Activated gamma-delta T cell (primary cell): Measurements from ENCODE around the gene ZFTA.
"Not testable (repeated sequence)": the region's sequence is repeated elsewhere in the genome, so short reads cannot be mapped to it uniquely, and the experiment has no call there.

ENCODE experiments used
- DNase-seq: peaks from one replicate; lab custom pipeline; 2025; lab: John Stamatoyannopoulos, UW
- total RNA-seq, 2 donors: gene quantifications; one replicate each; lab custom pipeline; 2026; lab: John Stamatoyannopoulos, UW

Gene ZFTA
- total RNA-seq: 26.9 to 41.2 reads per million in 2 donors

DNA sequence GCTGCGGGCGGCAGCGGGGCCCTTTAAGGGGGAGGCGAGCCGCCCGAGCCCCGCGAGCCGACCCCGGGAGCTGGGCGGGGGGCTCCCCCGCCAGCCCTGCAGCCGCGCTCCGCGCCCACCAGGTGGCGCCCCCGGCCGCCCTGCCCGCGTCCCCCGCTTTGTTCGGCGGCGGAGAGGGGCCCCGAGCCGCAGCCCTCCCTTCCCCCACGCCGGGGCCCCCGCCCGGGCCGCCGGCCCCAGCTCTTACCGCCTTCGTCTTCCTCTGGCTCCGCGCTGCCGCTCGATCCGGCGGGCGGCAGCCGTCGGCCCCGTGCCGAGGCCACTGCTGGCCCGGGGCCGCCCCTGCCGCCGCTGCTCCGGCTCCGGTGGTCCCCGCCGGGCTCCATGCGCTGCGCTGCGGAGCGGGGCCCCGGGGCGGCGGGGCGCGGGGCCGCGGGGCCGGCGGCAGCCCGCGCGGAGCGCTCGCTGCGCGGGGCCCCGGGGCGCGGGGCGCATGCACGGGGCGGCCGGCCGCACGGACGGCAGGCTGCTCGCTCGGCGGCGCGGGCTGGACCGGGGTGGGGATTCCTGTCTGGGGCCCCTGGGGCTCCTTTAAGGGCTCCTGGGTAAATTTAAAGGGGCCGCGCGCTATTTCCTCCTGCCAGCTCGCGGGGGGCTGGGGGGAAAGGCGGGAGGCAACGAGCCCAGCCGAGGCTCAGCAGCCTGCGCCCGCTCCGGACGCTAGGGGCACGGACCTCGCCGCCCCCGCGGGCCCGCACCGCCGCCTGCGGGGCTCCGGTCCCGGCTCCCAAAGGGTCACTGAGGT is at the start of gene ZFTA:
Gene ZFTA, minus strand, starts transcription at position 539 of the 805 bp plus-strand sequence. Its CDS starts 153 bp downstream, at position 386.
- peak; percentile 45 for DNase-seq

DNA sequence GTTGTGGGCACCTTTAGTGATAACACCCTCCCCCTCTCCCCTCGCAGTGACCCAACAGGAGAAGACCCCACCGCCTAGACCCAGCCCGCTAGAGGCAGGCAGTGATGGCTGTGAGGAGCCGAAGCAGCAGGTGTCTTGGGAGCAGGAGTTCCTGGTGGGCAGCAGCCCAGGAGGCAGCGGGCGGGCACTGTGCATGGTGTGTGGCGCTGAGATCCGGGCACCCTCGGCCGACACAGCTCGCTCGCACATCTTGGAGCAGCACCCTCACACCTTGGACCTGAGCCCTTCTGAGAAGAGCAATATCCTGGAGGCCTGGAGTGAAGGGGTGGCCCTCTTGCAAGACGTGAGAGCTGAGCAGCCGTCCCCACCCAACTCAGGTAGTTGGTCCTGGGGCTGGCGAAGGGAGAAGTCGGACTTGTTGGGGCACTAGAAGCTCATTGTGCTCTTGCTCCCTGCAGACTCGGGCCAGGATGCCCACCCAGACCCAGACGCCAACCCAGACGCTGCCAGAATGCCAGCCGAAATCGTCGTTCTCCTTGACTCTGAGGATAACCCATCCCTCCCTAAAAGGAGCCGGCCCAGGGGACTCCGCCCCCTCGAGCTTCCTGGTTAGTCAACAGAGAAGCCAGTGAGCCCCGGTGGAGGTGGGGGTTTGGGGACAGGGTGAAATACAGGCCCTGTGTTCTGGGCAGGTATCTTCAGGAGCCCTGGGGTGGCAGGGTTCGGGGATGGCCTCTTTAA is 49.4 kb upstream of the ZFTA start:
- no peak for DNase-seq

DNA sequence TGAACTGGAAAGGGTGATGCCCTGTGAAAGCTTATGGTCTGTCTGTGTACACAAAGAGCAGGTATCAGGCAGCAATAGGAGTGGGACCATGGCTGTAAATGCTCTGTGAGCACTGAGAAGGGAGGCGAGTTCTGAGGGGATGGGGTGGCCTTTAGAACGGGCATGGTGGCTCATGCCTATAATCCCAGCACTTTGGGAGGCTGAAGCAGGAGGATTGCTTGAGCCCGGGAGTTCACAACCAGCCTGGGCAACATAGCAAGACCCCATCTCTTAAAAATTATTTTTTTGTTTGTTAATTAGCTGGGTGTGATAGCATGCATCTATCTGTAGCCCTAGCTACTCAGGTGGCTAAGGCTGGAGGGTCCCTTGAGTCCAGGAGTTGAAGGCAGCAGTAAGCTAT is 48.2 kb upstream of the ZFTA start:
- DNase-seq: no peak

DNA sequence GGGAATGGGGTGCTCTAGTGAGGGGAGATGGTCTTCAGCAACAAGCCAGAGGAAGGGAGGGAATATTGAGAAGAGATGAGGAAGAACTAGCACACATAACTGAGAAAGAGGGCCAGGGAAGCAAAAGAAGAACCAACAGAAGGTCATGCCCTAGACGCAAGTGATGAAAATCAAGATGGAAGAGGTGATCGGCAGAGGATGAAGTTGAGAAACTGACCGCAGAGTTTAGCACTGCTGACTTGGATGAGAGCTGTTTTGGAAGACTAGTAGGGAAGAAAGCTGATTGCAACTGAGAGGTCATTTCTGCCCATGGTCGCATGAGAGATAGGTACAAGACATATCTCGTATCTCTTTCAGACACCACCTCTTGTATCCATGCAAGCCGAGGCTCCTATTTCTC is 47.6 kb upstream of the ZFTA start:
- no peak for DNase-seq

DNA sequence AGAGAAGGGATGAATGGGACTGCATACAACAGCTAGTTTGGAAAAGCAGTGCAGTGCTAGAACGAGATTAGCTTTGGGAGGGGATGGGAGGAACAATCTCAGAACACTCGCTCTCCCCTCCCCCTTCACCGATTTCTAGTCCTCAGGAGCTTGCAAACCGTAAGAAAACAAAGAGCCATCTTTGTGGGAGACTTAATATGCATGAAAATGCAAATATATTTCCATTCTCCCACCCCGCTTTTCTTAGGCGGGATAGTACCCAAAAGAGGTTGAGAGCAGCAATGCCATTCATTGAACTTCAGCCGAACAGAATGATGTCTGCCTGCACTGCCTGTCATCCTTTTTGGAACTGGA is 45.8 kb upstream of the ZFTA start:
- no peak for DNase-seq

DNA sequence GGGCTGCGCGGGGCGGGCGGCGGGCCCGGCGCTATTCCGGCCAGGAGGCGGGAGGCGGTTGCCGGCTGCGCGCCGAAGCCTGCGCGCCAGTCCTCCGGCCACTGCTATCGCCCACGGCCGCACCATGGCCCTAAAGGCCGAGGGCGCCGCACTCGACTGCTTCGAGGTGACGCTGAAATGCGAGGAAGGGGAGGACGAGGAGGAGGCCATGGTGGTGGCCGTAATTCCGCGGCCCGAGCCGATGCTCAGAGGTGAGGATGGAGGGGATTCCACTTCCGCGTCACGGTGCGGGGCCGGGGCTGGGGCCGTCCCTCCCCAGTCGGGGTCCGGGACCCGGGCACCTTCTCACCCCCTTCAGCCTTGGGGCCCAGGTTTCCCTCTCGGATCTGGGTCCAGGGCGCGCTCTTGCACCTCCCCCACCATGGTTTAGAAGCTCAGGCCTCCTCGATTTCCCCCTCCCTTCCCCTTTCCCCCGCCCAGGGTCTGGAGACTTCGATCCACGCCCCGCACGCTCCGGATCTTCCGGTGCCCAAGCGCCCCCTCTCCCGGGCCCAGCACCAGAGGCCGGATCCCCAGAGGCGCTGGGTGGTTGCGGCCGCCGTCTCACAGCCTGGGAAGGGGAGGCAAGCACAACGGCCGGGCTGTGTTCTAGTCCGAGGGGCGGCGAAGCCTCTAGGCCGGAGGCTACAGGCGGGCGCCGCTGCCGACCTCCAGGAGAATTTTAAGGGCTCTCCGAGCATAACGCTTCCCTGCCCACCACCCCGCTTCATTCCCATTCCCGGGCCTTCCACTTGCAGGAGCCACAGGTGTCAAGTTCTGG is 45.2 kb upstream of the ZFTA start:
- peak; percentile 30 for DNase-seq

DNA sequence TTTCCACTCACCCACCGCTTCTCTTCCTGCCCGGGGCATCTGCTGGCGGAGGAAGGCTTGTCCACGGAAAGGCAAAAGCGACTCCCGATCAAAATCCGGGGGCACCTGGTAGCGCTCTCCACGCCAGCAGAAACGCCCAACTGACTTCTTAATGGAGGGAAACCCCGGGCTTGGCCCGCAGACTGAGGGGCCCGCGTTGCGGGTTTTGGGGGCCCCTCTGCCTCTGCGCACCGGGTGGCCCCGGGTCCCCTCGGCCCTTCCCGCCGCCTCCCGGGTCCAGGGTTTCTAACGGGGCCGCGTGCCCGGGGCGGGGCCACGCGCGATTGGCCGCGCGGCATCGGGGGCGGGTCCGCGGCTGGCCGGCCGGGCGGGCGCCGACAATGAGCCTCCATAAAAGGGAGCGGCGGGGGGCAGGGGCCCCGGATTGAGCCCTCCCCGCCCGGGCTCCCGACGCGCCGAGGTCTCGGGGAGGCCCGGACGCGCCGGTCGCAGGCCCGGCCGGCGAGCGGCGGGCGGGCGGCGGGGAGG is 44.5 kb upstream of the ZFTA start, which contains the start of gene SPINDOC:
Gene SPINDOC, plus strand, starts transcription at position 422 of the 528 bp plus-strand sequence. CDS start 231 bp downstream, outside the sequence.
- DNase-seq: peak; percentile 69

DNA sequence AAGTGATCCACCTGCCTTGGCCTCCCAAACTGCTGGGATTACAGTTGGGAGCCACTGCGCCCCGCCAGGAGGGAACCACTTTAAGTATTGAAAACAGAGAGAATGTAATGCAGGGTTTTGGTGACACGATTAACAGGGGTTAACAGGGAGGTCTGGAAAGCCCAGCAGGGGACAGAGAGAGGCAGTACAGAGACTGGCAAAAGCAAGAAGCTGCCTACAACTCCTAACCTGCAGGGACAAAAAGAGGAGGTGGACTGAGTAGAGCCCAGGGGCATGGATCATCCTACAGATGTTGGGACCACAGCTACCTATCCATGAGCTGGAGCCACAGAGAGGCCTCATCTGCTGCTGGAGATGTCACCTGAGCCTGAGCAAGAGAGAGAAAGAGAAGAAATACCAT is 42.9 kb upstream of the ZFTA start:
- no peak for DNase-seq

DNA sequence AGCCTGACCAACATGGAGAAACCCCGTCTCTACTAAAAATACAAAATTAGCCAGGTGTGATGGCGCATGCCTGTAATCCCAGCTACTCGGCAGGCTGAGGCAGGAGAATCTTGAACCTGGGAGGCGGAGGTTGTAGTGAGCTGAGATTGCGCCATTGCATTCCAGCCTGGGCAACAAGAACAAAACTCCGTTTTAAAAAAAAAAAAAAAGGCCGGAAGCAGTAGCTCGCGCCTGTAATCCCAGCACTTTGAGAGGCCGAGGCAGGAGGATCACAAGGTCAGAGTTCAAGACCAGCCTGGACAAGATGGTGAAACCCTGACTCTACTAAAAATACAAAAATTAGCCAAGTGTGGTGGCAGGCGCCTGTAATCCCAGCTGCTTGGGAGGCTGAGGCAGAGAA is 41.8 kb upstream of the ZFTA start:
- not testable (repeated sequence) for DNase-seq

DNA sequence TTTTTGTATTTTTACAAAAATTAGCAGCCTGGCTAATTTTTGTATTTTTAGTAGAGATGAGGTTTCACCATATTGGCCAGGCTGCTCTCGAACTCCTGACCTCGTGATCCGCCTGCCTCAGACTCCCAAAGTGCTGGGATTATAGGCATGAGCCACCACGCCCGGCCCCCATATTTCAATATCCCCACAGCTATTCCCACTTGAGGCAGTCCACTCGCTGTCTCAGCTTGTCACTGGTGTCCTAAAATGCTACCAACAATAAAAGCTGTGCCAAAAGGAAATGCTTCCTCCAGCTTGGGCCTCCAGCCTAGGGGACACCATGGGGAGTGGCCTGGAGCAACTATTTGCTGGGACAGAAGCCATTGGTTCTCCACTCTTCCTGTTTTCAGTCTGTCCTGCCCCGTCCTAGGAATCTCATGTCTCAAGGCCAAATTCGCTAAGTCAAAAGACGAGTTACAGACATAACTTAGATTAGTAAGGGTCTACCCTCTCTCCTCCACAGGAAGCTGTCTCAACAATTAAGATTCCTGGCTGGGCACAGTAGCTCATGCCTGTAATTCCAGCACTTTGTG is 37.4 kb upstream of the ZFTA start:
- DNase-seq: no peak

DNA sequence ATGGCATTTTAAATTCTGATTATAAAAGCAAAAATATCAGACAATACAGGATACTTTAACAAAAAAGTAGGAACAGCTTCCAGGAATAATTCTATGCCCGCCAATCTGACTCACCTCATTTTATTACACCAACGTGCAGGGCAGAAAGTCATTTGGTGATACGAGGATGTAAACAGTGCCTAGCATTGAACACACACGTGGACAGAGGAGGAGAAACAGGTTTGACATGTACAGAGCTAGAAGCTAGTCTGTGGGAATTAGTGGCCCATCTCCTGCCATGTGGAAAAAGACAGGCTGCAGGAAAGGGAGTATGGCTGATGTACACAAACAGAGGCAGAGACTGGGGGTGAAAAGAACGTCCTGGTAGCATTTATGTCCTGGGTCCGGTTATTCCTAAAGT is 35.7 kb upstream of the ZFTA start:
- no peak for DNase-seq

DNA sequence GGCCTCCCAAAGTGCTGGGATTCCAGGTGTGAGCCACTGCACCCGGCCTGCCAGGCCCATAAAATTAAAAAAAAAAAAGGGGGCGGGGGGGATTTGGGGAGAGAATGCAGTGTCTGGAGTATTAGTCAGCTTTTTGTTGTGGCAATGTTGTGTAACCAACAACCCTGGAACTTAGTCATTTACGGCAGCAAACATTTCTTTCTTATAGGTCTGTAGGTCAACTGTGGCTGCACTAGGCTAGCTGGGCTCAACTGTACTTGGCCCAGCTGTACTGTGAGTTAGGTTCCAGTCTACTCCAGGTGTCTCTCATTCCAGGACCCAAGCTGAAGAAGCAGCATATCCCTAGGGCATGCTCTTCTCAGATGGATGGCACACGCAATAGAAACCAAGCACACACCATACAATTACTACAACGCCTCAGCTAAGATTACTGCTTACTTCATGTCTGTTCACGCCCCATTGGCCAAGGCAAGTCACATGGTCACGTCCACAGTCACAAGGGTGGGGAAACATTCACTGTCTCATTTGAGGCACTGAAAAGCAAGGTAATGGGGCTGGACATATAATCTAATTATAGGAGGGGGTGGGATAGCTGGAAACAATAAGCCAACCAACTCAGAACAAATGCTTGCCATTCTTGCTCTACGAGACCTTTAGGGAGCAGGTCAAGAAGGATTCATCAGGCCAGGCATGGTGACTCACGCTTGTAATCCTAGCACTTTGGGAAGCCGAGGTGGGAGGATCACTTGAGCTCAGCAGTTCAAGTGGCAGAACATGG is 34.3 kb upstream of the ZFTA start:
- no peak for DNase-seq

DNA sequence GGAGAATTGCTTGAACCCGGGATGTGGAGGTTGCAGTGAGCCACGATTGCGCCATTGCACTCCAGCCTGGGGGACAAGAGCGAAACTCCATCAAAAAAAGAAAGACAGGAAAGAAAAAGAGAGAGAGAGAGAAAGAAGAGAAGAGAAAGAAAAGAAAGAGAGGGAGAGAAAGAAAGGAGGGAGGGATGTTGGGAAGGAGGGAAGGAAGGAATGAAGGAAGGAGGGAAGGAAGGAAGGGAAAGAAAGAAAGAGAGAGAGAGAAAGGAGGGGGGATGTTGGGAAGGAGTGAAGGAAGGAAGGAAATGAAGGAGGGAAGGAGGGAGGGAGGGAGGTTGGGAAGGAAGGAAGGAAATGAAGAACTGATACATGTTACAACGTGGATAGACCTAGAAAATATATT is 32.3 kb upstream of the ZFTA start:
- DNase-seq: no peak

DNA sequence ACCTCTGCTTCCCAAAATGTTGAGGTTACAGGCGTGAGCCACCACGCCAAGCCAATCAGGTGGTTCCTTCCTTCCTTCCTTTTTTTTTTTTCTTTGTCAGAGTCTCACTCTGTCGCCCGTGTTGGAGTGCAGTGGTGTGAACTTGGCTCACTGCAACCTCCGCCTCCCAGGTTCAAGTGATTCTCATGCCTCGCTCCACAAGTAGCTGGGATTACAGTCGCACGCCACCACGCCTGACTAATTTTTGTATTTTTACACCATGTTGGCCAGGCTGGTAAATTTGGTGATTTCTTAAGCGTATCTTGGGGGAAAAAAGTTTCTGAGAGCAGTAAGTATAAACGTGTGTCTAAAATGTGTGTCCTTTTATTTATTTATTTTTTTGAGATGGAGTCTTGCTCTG is 26.5 kb upstream of the ZFTA start:
- DNase-seq: no peak

DNA sequence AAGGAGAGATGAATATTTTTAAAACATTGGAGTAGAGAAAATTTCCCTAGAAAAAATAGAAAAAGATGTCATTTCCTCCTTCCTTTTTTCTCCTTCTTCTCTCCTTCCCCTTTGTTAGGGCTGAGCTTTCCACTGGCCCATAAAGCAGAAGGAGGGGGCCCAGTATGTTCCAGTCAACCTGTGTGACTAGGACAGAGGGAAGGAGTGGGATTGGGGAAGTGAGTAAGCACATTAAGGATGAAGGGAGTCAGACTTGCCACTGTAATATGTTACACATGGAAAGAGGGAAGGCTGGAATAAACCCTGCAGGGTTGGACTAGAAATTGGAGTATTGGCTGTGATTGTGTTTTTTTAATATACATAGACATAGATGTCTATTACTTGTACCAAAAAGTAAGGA is 24.6 kb upstream of the ZFTA start:
- no peak for DNase-seq

DNA sequence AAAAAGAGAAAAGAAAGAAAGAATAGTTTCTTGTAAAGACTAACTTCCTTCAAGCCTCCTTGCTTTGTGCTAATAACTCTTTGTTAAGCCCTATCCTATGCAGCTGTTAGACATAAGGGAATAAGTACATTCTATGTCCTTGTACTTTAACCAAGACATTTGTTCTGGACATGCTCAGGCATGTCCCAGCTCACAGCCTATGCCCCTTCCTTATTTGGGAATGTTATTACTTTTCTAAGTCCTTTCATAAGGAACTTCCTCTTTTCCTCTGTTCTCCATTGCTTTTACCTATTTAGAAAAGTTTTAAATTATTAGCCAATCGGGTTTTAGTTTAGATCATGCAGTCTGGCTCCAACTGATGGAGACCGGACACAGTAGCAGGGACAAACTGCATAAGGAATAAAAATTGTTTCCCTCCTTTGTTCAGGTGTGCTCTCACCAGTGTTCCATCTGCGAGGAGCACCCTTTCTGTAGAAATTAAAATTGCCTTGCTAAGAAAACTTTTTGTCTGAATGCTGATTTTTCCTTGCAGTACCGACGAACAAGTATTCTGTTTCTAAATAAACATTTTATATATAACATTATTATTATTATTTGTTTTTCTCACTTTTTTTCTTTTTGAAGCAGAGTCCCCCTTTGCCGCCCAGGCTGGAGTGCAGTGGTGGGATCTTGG is 23.1 kb upstream of the ZFTA start:
- DNase-seq: no peak

DNA sequence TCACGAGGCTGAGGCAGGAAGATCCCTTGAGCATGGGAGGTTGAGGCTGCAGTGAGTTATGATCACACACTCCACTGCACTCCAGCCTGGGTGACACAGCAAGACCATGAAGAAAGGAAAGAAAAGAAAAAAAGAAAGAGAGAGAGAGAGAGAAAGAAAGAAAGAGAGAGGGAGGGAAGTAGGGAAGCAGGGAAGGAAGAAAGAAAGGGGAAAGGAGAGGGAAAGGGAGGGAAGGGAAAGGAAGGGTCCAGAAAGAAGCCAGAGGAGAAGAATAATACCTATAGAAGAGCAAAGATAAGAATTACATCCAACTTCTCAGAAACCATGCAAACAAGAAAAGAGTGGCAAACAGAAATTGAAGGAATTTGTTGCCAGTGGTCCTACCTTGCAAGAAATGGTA is 17.2 kb upstream of the ZFTA start:
- no peak for DNase-seq

DNA sequence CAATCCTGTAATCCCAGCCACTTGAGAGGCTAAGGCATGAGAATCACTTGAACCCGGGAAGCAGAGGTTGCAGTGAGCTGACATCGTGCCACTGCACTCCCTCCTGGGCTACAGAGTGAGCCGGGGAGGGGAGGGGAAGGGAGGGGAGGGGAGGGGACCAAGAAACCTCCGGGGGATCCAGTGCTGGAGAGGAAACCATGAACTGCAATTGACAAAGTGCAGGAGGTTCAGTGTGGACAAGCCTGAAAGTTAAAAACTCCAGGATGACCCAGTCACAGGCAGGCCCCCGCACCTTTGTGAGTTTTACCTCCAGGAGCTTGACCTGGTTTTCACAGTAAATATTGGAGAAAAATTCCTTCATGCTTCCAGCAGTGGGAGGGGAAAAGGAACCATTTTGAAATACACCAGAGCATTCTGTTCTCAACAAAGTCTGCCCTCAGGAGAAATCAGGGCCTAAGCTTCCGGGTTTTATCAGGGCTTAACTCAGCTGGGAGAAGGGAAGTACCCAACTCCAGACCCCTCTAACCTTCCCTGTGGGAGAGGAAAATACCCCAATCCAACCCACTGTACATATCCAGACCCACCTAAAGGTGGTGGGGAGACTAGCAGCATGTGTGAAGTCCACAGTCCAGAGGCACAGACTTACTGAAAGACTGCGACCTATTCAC is 15.5 kb upstream of the ZFTA start:
- no peak for DNase-seq

DNA sequence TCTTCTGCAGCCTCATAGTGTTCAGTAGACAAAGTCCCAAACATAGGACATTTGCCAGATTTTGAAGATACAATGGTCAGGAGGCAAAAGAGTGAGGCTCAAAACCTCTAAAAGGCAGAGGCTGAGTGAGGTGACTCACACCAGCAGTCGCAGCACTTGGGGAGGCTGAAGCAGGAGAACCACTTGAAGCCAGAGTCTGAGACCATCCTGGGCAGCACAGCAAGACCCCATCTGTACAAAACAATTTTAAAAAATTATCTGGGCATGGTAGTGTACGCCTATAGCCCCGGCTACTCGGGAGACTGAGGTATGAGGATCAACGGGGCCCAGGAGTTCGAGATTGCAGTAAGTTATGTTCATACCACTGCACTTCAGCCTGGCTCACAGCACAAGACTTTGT is 14.2 kb upstream of the ZFTA start:
- no peak for DNase-seq

DNA sequence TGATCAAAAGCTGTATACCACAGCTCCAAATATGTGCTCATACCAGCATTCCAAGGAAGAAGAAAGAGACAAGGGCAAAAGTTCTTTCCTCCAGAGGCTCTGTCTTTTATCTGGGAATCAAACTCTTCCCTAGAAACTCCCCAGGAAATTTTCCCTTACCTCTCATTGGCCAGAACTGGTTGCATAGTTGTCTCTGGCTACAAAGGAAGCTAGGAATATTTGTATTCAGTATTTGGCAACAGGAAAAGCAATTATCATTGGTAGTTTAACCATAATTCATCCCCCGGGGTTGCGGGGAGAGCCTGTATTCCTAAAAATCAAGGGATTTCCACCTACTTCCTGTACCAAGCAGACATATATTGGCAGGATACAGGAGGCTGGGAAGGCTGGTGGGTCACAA is 10.5 kb upstream of the ZFTA start:
- DNase-seq: no peak
